GM19324 (cell line): ENCODE results near the gene CRYGA.

Experiments used
- ATAC-seq: cut with Tn5 transposase; IDR thresholded peaks from one replicate; pipeline ENCODE4 v1.9.1; 2021; ENCODE audit warnings: mild to moderate bottlenecking, moderate library complexity; ENCODE audit not compliant: unreplicated experiment, low FRiP score

Gene CRYGA, protein sequence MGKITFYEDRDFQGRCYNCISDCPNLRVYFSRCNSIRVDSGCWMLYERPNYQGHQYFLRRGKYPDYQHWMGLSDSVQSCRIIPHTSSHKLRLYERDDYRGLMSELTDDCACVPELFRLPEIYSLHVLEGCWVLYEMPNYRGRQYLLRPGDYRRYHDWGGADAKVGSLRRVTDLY

DNA sequence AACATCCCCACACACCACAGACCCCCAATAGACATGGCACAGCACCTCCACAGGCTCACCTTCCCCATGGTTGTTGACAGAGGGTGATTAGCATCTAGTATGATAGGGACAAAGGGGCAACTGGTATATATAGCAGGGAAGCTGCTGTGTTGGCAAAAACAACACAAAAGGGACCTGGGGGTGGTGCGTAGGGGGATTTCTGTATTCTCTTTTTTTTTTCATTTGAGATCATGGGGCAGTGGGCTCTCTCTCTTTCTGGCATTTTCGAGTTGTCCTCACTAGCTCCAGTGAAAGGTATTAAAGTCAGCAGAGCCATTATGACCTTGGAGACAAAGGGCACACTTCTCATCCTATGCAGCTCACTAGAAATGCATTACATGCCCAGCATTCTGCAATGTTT lies at the start of gene CRYGA:
CRYGA (minus strand) TSS at position 101 of the 400 bp plus-strand sequence; CDS start at position 68, 33 bp downstream.
- no peak for ATAC-seq

DNA sequence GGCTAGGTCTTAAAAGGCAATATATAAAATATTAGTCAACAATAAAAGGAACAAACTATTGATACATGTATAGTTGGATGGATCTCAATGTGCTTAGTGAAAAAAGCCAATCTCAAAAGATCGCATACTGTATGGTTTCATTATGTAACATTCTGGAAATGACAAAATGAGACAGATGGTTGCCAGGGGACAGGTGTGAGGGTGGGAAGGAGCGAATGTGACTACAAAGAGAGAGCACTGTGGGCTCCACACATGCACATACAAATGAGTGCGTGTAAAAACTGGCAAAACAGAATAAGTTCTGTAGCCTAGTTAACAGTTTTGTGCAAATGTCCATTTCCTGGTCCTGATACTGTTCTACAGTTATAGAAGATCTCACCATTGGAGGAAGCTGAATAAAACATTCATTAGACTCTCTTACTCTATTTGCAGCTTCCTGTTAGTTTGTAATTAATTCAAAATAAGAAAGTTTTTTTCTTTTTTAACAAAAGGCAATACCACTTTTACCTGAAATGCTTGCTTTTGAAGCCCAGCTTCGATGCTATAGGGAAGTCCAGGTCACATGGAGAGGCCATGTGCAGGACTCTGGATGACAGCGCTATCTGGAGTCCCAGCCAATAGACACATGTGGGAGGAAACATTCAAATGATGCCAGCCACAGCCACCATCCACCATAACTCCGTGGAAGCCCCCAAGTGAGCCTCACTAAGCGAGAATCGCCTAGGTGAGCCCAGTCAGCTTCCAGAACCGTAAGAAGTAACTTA lies 47.5 kb upstream of the CRYGA start:
- ATAC-seq = no peak

DNA sequence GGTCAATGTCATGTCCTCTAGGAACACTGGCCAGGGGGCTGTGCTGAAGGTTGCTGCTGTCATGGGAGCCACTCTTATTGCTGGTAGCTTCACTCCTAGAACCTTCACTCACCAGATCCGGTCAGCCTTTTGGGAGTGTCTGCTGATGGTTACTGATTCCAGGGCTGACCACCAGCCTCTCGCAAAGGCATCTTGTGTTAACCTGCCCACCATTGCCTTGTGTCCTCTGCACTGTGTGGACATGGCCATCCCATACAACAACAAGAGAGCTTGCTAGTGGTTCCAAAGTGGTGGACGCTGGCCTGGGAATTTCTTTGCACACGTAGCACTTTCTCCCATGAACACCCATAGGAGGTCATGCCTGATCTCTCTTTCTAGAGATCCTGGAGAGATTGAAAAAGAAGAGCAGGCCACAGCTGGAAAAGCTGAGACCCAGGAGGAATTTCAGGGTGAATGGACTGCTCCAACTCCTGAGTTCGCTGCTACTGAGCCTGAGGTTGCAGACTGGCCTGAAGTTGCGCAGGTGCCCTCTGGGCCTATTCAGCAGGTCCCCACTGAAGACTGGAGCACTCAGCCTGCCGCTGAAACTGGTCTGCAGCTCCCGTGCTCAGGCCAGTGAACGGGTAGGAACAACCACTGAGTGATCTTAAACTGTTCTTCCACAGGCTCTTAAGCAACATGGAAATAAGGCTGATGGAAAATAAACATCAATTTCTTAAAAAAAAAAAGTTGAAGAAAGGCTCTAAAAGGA lies 45.1 kb upstream of the CRYGA start:
- no peak for ATAC-seq

DNA sequence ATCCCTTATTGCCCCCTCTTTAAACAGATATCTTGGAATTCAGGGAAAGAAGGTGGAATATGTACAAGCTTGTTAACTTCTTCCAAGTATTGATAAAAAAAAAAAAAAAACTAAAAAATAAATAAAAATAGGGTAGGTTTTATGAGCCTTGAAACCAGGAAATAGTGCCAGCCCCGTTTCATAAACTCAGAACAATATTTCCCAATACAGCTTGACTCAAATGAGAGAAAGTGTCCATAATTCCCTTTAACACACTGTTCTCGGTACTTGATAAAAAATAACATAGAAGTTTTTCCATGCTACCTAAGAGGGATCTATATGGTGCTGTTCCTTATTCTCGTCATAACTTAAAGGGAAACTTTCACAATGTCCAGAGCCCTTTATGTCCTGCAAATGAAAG lies 44.4 kb upstream of the CRYGA start:
- ATAC-seq = no peak

DNA sequence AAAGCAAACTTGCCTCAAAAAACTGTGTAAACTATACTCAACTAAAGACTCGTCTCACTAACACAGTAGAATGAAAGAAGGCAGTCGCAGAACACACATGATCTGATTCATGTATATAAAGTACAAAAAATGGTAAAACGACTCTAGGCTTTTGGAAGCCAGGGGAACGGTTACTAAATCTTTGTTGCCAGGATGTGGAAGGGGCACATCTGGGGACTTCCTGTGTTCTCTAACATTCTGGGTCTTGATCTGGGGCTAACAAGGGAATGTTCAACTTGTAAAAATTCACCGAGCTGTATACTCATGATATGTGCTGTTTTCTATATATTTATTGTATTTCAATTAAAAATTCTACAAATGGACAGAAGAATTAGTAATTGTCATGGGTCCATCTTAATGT lies 40.8 kb upstream of the CRYGA start:
- no peak for ATAC-seq

DNA sequence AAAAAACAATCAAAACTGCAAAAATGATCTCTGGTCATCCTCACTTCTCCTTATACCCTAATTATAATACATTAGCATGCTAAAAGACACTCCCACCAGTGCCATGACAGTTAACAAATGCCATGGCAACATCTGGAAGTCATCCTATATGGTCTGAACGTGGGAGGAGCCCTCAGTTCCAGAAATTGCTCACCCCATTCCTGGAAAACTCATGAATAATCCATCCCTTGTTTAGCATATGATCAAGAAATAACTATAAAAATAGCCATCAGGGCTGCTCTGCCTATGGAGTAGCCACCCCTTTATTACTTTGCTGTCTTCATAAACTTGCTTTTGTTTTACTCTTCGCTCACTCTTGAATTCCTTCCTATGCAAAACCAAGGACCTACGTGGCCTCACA lies 32.1 kb upstream of the CRYGA start:
- no peak for ATAC-seq

DNA sequence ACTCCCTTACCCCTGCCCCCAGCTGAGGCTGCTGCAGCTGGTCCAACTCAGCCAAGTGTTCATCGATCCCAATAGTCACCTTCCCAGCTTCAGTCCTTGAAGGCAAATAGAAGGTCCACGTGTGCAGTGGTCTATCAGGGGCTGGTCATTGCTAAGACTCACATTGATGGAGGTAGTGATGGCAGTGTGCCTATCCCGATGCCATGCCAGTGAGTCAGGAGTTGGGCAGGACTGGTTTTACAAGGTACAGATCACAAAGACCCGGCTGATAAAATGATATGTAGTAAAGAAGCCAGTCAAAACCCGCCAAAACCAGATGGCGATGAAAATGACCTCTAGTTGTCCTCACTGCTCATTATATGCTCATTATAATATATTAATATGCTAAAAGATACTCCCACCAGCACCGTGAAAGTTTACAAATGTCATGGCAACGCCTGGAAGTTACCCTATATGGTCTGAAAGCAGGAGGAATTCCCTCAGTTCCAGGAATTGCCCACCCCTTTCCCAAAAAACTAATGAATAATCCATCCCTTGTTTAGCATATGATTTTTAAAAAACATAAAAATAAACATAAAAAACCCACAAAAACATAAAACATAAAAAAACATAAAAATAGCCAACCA lies 29.3 kb upstream of the CRYGA start:
- no peak for ATAC-seq

DNA sequence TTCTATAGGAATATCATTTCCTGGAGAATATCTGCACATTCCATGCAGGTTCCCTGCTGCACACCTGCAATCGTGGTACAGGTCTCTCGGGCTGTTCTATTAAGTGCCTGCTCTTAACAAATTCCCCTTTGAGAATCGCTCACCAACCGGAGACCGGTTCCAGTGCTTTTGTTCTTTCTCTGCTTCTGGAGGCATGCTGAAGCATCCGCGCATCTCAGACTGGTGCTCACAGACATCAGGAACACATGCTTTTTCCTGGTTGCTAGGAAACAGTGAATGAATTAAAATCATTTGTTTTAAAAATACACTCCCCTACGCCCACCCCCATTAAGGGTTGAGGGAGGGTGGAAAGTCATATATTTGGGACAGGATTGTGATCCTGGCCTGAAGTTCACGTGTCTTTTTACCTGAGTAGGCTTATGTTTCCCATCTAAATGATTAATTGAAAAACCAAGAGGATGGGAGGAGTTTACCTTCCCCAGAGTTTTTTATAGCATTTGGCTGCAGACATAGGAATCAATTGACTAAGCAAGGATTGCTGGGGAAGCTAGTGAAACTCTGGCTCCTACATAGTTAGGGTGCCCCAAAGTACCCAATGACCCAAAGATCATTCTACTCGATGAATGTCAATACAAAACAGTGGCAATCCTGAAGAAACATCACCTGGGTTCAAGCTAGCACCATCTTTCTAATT lies 26.6 kb upstream of the CRYGA start, which contains the start of gene C2orf80:
C2orf80 (minus strand) TSS at position 221 of the 694 bp plus-strand sequence. CDS start 3,044 bp downstream, outside the sequence.
- no peak for ATAC-seq

DNA sequence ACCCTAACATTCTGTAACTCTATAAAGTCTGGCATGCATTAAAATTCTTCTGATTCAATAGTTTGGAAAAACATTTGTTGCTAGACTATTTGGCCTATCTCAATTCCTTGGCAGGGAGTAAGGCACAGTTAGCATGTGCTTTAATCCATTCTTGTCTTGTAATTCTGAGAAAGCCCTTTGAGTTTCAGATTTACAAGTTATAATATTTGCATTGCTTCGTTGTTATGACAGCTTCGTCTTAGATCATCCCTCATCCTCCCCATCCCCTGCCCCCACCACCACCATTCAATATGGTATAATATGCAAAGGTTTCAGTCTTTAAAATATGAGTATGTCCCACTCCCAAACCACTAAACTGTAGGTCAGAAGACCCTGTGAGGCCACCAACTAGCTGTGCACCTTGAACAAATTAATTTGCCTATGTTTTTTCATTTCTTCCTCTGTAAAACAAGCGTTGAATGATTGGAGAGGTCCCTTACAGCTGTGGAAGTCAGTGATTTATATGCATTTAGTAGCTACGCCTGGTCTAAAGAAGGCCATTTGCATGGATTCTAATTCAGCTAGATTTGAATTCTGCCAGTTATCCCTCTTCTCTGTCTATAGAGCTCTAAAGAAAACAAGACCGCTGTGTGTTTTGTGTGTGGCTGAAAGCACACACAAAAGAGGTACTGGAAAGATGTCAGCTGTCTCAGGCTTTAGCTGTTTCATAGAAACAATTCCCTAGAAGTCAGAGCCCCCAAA lies 25.9 kb upstream of the CRYGA start:
- no peak for ATAC-seq

DNA sequence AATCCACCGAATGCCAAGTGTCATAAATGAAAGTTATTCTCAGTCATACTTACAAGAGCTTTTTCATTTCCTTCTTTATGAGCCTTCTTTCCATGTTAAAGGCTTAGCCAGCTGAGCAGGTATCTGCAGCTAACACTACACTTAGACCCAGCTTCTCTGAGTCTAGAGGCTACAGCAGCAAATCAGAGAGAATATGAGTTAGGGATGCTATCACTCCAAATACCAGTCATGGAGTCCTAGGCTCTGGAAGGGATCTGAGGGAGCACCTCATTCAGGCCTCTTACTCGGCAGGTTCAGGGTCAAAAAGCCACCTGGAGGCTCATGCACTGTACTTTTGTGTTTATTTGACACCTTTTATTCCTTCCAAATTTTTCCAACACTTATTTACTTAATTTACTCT lies 23.5 kb upstream of the CRYGA start:
- ATAC-seq = no peak

DNA sequence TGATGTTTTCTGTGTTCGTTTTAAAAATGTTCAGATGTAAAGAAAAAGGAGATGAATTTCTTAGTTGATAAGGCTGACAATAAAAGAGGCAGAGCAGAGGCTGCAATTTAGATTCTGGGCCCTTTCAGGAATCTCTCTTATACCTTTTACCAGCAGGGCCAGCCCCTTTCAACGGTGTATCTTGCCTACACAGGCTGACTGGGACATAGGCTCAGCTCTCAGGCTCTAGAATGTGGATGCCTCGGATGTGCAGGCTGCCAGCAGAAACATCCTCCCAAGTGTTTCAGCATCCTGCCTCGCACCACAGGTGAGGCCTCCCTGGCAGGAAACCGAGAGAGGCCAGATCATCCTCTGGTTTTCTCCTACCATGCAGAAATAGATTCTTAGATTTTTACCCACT lies 23.1 kb upstream of the CRYGA start:
- ATAC-seq = no peak

DNA sequence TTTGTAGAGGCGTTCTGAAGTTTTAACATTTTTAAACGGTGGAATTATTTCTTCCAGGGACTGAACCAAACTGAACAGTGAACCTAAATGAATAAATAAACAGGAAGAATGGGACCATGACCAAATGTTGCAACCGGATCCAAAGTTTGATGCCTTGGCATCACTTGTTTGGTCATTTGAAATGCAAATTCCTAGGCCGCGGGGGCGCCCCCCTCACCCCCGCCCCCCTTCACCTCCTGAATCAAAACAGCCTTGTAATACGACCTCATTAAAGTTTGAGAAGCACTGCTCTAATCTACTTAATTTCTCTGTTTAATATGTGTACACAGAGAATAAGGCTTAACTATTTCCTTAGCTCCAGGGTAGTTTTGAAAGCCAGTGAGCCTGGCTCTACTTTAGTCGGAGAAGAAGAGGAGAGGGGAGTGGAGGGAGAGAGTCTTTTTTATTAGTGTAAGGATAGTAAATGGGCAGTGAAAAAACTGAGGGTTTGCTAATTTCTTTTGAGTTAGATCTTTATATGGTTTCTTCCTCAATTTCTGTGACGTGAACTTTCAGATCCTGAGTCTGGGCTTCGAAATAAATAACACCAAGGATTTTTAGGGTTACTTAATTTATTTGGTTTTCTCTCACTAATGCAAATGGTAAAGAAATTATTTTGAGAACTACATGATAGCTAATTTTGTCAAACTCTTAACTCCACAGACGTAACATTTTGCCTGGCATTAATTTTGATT lies 20.8 kb upstream of the CRYGA start:
- no peak for ATAC-seq

DNA sequence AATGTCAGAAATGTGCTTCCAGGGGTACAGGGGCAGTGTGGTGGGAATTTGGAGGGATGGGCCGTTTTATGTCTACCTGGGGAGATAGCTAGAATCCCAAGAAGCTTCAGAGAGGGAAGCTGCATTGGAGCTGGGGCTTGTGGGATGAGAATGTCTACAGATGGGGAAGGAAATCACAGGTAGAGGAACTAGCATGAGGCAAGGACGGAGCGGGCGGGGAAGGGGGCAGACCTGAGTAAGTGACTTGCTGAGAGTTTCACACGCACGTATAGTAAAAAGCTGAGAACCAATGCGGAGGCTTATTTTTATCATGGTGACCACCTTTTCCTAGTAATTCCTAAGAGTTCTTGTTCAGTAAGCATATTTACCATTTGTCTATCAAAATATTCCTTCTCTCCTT lies 20.1 kb upstream of the CRYGA start:
- ATAC-seq = no peak

DNA sequence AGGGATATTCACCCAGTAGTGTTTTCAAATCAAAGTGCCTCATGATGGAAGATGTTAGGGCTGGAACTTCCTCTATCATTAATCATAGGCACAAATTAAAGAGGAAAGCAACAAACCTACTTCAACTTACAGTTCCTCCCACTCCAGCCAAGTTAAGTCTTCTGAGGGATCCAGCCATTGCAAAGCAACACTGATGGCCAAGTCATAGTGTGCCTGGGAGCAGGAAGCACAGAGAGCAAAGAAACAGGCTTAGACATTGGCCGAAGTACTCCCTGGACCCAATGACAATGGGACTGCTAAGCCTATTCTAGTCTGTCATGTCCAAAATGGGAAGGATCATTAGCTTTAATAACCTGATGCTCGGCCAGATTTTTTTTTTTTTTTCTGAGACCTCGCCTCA lies 19.4 kb upstream of the CRYGA start:
- no peak for ATAC-seq

DNA sequence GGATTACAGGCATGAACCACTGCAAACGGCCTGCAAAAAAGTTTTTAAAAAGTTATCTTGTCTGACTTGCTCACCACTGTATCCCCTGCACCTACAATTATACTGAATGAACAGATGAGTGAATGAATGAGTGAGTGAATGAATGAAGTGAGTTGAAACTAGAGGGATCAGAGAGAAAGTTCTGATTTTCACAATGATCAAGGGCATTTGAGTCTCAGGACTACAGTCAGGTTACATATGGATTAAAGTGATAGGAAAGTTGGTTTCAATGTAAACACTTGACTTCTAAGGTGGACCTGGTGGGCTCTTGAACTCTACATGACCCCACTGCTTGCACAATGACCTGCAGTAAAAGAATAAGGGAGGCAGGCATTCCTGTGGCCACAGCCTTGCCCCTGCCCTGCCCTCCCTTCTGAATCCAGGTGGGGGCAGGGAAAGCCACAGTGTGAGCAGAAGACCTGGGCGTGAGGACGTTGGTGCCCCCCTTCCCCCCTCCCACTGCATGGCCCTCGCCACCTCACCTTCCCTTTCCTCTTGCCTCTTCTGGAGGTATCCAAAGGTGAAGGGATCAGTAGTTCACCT lies 15.7 kb upstream of the CRYGA start:
- no peak for ATAC-seq

DNA sequence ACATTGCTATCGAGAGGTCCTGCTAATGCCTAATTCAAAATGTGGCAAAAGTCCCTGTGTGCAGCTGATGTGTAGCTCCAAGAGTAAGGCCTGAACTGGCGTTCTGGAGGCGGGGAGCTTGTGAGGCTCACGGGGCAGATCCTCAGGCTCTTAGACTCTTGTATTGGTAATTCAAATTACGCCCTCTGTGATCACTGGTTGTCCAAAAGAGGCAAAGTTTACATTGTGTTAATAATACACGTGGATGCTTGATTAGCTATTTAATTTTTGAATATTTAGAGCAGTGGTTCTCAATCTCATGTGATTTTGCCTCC lies 12.4 kb upstream of the CRYGA start:
- no peak for ATAC-seq

DNA sequence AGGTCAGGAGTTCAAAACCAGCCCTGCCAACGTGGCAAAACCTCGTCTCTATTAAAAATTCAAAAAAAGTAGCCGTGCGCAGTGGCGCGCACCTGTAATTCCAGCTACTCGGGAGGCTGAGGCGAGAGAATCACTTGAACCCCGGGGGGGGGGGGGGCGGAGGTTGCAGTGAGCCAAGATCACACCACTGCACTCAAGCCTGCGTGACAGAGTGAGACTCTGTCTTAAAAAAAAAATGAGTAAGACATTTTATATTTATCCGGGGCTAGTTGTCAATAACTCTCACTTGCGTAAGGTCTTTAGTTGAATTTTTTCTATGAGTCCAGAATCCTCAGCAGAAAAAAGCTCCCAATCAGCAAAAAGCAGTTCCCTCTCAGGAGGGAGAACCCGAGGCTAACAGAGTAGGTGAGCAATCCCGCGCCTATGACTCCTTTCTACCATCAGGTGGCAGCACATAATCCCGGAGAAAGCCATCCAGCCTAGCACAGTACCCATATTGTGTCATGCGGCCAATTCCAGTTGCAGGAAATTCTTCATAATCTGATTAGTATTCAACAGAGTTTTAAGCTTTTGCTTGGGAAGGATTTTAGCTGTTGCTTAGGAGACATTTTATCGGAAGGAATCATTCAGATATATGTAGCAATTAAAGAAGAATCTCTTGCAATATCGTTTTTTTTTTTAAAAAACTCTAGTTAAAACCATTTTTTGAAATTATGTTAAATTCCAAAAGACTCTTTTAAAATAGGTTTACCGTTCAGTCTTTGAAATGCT lies 11.9 kb upstream of the CRYGA start:
- peak; percentile 96 for ATAC-seq

DNA sequence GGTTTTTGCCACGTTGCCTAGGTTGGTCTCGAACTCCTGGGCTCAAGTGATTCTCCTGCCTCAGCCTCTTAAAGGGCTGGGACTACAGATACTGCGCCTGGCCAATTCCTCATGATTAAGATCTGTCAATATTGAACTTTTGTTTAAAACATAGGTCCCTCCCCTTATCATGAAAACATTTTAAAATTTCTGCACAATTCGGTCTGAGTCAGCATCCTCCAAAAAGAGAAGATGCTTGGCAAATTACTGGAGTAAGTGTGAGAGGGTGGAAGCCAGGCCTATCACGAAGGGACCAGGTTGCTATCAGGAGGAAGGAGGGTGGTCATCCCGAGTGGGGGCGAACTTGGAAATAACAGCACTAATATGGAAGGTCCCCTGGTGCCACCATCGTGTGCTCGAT lies 10.8 kb upstream of the CRYGA start:
- ATAC-seq = no peak
